Fibroblast of lung (primary cell): ENCODE results near the gene DMRTC2.

Experiments used
- CTCF ChIP-seq, 2 donors: IDR thresholded peaks in 1 of 2; conservative IDR thresholded peaks in 1 of 2; 1 replicate in 1 of 2; 2 replicates in 1 of 2; pipeline ENCODE4 v1.5.1; 2011 to 2012; ENCODE audit warnings: low read length in 2 of 2, control low read depth in 1 of 2, inconsistent platforms in 1 of 2, low read depth in 1 of 2, mild to moderate bottlenecking in 1 of 2
- EZH2 ChIP-seq: IDR thresholded peaks from 2 replicates; pipeline ENCODE4 v1.5.1; 2012; ENCODE audit warnings: low read length, control low read depth, mild to moderate bottlenecking; ENCODE audit errors: missing control alignments

- TF ChIP-seq EZH2 (no peak), CTCF (conservative IDR thresholded peaks at IDR 0.05 in 1 of 2, IDR thresholded peaks at IDR 0.05 in 1 of 2; ENCODE audit: low read depth in 1 of 2, low read length in 2 of 2) (no peak)
Measured at GRCh38 chr19:41876847-41877832, 32.3 kb downstream of the DMRTC2 start, which contains the start of gene CD79A.
